Ovary (tissue), 3 donors: ENCODE measurements around the gene HSFX3.
"Not testable (repeated sequence)": the region's sequence is repeated elsewhere in the genome, so short reads cannot be mapped to it uniquely, and the experiment has no call there.

Experiments used
- CTCF ChIP-seq, 3 donors: fragments of 450-650 bp in 2 of 3; fragments of 200-600 bp in 1 of 3; IDR thresholded peaks; one replicate each; pipeline versions ENCODE4 v1.5.1 to v1.8.0; 2016 to 2022; ENCODE audit warnings: antibody characterized with exemption in 3 of 3, mild to moderate bottlenecking in 1 of 3
- EP300 ChIP-seq: sonication (generic); formaldehyde crosslinking; IDR thresholded peaks from one replicate; pipeline ENCODE4 v1.6.1; 2017; ENCODE audit warnings: antibody characterized with exemption
- donor health status: DM: no; HTN: no; CAD: no.

DNA sequence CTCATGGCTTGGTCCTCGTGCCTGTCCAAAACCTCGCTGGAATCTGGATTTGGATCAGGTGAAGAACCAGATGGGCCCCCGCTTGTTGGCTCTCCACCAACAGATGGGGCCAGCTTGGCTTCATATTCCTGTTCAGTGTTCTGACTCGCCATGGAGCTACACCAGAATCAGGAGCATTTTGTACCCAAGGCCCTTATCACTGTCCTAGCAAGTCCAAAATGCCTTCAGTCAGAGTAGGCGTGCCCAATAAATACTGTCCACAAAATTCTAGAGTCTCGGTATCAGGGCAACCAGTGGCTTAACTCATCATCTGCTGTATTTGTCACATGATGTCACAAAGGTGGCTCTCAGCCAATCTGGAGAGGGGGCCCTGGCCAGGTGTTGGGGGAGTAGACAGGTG, at the start of gene HSFX3:
- TF ChIP-seq CTCF (IDR thresholded peaks at IDR 0.05); EP300: not testable (repeated sequence)
